ENCODE measurements around the gene TMEM30A. TPM values are rescaled to one million over a fixed set of nuclear protein-coding genes. Genes with fewer than 3 reads are reported as not detected.

Gene TMEM30A
- 125 TPM for total RNA-seq

DNA sequence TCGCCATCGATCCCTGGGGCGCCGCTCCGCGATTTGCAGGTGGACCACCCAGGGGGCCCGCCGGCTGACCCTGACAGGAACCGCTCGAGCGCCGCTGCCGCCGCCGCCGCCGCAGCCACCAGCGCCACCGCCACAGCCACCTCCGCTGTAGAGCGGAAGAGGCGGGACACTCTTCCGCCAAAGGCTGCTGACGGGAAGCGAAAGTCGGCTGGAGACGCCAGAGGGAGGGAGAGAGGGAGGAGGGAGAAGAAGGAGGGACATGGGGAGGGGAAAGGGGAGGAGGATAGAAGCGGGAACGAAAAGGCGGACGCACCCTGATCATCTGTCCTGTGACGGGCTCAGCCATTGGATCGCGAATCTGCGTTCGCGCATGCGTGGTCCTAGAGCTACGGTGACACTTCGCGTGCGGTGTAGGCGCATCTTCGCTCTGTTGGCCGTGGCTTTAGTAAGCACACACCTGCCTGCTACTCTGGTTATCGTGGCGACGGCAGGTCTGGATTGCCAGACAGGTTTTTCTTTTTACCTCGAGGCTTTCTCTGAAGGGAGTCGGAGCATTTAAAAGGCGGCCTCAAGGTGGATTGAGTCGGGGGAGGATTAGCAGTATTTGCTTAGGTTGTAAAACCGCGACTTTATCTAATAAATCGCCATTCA lies at the start of gene TMEM30A:
Gene TMEM30A (minus strand): TSS at position 161 of the 651 bp plus-strand sequence. CDS start 154 bp downstream, at position 7.
- DNase-seq (ENCODE audit: low spot score), result peak; percentile 98

DNA sequence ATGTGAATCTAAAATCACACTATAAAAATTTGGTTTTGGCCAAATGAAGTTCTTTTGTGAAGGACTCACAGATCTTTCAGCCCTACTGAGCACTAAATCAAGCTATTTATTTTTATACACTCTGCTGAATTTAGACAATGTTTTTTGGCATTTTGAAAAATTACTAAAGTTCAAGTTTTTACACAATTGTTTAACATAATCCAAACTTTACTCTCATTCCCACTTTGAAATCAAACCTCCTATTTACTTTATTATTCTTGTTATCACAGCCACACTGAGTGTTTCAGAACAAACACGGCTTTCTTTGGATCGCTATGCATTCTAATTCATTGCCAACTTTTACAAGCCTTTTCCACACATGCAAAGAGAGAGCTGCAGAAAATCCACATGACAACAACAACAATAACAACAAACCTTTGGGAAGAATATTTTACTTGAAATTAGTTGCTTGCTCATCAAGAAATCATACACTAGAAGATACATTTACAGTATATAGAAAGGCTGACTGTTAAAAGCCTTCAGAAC lies 49.1 kb upstream of the TMEM30A start:
- DNase-seq (ENCODE audit: low spot score), result no peak

DNA sequence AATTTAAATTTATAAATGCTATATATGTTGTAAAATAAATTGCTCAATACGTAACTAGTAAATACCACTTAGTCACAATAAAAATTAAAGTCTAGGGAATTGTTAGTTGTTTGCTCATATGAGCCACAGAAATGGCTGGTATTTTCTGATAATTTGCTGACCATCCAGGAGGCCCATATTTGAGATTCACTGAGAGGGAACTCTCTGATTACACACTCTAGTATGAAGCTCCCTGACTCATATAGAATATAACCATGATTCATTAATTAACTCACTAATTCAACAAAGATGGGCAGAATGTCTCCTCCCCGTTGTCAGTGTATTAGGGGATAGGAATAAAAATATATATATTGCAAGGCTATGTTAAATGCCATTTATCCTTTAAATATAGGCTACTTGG lies 46.6 kb upstream of the TMEM30A start:
- DNase-seq (ENCODE audit: low spot score), result no peak

- no peak for DNase-seq (ENCODE audit: low spot score)
These were observed 45.1 kb upstream of the TMEM30A start for GRCh38 chr6:75329703-75330102.

GRCh38 chr6:75327807-75328206 lies 43.2 kb upstream of the TMEM30A start:
- DNase-seq (ENCODE audit: low spot score), result no peak

DNA sequence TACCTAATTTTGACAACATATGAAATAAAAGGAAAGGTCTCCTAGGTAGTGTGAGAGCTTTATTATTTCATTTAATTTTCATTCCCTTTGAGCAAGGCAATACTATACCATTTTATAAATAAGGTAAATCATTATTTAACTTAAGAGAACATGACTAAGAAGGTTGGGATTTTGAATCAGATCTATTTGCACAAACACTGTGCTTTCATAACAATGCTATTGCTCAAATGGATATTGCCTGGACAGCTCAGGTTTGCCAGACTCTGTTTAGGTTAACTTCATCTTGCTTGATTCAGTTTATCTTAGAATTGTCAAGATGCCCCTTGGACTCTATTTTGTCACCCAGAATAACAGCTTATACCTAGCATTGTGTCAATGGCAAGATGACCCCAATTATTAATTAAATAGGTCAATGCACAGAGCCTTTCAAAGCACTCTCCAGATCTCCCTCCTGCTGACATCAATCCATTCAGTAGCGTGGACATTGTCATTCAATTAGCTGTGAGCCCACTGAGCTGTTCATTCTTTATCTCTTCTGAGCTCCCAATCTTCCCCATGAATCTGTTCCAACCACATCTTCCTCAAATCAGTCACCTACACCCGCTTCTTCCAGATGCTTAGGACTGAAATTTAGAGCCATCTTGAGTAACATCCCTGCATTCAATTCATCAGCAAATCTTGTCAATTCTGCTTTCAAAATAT lies 42.1 kb upstream of the TMEM30A start:
- no peak for DNase-seq (ENCODE audit: low spot score)

DNA sequence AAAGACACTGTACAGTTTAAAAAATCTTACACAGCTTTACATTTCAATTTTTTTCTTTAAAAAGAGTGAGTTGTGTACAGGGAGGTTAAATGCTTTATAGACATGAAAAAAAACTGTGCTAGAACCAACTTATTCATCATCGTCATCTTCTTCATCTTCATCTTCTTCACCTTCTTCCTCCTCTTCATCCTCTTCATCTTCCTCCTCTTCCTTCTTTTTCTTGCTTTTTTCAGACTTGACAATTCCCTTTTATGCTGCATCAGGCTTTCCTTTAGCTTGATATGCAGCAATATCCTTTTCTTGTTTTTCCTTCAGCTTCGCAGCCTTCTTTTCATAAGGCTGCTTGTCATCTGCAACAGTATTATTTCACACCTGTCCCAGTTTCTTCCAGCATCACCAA lies 34.3 kb upstream of the TMEM30A start:
- DNase-seq (ENCODE audit: low spot score), result no peak

GRCh38 chr6:75317503-75318206 lies 33.1 kb upstream of the TMEM30A start:
- DNase-seq (ENCODE audit: low spot score), result no peak

- no peak for DNase-seq (ENCODE audit: low spot score)
These were observed 31.4 kb upstream of the TMEM30A start for GRCh38 chr6:75315978-75316377.

DNA sequence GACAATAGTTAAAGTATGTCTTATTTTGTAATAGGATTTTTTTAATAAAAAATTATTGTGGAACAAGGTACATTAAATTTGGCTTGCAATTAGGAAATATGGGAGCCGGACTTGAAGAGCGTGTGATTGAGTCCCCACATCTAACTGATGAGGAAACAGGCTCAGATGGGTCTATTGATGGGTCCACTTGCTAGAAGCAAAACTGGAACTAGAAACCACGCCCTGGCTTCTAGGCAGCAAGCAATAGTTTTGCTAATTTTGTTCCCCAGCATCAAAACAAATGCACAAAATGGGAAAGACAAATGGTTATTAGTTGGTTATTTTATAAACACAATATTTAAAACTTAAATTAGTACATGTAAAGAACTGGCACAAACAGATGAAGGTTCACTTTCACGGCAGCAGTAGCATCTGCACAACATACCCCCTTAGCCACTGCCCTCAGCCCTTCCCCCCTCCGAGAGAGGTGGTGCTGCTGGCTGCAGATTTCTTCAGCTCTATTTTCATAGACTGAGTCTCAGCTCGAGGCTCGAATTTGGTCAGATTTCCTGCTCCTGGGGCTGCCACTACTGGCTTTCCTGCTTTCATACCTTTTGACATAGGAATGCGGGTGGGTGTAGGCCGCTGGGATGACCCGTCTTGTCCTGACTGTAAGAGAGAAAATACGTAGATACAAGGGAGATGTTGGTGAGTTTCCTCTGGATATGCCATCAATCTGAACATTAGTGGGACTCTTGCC lies 23.8 kb upstream of the TMEM30A start:
- no peak for DNase-seq (ENCODE audit: low spot score)

GRCh38 chr6:75307364-75308004 lies 22.9 kb upstream of the TMEM30A start:
- DNase-seq (ENCODE audit: low spot score), result no peak

DNA sequence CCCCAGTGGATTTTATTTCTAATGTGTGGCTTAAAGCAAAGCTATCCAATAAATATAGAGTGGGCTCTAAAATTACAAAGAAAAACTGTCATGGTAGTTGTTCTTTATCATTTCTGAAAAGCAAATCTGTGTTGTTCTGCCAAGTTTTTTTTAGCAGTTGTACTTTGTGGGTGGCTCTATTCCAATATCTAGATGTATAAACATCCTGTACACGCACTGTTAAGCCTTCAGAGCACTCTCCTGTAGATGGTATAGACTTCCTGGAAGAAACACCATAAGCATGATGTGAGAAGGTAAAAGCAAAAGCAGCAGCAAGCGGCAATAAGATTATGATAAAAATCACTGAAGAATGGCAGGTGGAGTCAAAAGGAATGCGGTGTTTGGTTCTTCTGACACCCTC lies 21.5 kb upstream of the TMEM30A start:
- no peak for DNase-seq (ENCODE audit: low spot score)

GRCh38 chr6:75305573-75305972 lies 21.0 kb upstream of the TMEM30A start:
- no peak for DNase-seq (ENCODE audit: low spot score)

- DNase-seq (ENCODE audit: low spot score), result no peak
These were observed 17.7 kb upstream of the TMEM30A start for GRCh38 chr6:75302280-75302679.

DNA sequence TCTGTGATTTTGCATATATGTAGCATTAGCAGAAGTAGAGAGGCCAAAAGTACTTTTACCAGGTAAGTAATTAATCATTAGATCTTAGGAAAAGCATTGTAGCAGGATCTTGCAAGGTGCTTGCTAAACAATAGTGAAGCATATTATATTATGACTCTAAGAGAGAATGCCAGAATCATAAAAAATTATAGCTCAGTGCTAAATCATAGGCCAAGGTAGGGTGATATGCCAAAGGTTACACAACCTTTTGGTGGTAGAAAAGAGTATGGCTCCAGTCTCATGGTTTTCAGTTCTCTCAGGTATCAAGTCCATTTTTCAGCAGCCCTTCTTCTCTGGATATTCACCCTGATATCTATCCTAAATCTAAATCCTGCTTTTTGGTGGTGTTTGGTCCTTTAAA lies 16.9 kb upstream of the TMEM30A start:
- no peak for DNase-seq (ENCODE audit: low spot score)

- DNase-seq (ENCODE audit: low spot score), result no peak
These were observed 16.5 kb upstream of the TMEM30A start for GRCh38 chr6:75301088-75301487.

DNA sequence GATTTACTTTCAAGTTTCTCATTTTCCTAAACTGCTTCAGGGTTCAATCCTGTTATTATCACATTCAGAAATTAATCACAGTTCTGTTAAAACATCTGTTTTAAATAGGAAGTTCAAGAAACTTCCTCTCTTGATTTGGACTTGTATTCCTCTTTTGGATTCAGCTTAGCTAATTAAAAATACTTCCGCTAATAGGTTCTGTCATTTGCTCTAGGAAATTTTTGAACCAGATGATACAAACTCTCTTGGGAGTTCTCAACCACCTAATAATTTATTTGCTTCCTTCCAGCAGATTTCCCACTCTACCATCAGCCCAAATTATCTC lies 15.9 kb upstream of the TMEM30A start:
- DNase-seq (ENCODE audit: low spot score), result no peak

- no peak for DNase-seq (ENCODE audit: low spot score)
These were observed 15.4 kb upstream of the TMEM30A start for GRCh38 chr6:75299801-75300530.

DNA sequence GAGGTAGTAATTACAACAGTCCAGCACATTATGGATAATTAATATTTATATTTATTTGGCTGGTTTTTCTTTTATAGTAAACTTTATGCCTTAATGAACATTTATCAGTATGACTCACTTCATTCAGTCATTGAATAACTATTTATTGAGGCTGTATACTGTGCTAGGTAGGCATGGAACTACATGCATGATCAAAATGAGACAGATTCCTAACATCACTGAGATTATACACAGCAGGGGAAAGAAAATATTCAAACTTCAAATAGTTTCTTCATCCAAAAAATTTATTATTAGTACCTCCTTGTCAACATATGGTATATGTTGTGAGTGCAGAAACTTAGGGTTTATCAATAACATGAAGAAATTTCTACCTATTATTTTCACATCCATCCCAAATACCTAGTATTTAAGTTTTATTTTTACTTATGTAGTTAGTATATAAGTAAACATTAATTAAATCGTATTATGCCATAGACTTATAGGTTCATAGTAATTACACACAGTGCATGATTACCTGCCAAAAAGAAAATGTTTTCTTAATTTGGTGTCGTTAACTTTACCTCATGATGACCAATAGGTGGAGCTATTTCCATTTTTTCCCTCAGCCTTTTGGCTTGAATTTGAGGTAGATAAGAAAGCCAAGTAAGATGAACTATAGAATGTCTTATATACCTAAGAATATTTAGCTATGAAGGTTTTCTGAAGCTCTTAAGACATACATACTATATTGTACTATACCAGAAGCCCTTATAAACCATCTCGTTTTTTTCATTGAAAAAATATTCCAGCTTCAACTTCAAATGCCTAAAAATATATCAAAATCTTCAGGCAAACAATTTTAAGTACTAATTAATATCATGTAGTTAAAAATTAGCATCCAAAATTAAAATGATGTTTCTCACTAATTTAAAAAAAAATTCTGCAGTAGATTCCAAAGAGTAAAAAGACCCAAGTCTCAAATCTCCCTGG lies 12.5 kb upstream of the TMEM30A start:
- DNase-seq (ENCODE audit: low spot score), result no peak

- DNase-seq (ENCODE audit: low spot score), result no peak
These were observed 8.0 kb upstream of the TMEM30A start for GRCh38 chr6:75292555-75292954.

All from ureter (tissue), 1 donor.